Activated T-cell treated with anti-CD3 and anti-CD28 coated beads, Interleukin-2, amount 50 U/mL, for 1 hour (primary cell): ENCODE data around the gene C2CD2L.
"Not testable (repeated sequence)": the region's sequence is repeated elsewhere in the genome, so short reads cannot be mapped to it uniquely, and the experiment has no call there.

Experiments used
- DNase-seq: peaks from one replicate; pipeline ENCODE4 v3.0.0-alpha.2; 2020

C2CD2L gene

GRCh38 chr11:119153049-119153818 is 46.1 kb downstream of the C2CD2L start:
- DNase-seq: no peak

GRCh38 chr11:119154178-119154577 is 47.0 kb downstream of the C2CD2L start:
- DNase-seq: no peak

- DNase-seq: no peak
These were observed 48.8 kb downstream of the C2CD2L start for GRCh38 chr11:119155733-119156492.

- DNase-seq: no peak
These were observed 49.4 kb downstream of the C2CD2L start for GRCh38 chr11:119156496-119156895.

- no peak for DNase-seq
These were observed 49.9 kb downstream of the C2CD2L start for GRCh38 chr11:119157063-119157462.

- DNase-seq: no peak
These were observed 51.3 kb downstream of the C2CD2L start for GRCh38 chr11:119158467-119158866.

- DNase-seq: no peak
These were observed 53.0 kb downstream of the C2CD2L start for GRCh38 chr11:119160151-119160550.

- no peak for DNase-seq
These were observed 54.7 kb downstream of the C2CD2L start for GRCh38 chr11:119161871-119162270.

GRCh38 chr11:119166368-119167076 is 59.4 kb downstream of the C2CD2L start:
- no peak for DNase-seq

- DNase-seq: not testable (repeated sequence)
These were observed 59.9 kb downstream of the C2CD2L start for GRCh38 chr11:119167077-119167458.

GRCh38 chr11:119167933-119168332 is 60.8 kb downstream of the C2CD2L start:
- DNase-seq: no peak
